HG02943 (cell line): ENCODE measurements around the gene MRPL46.
"Not testable (repeated sequence)": the region's sequence is repeated elsewhere in the genome, so short reads cannot be mapped to it uniquely, and the experiment has no call there.

Experiments used
- ATAC-seq: cut with Tn5 transposase; IDR thresholded peaks from one replicate; pipeline ENCODE4 v1.9.1; 2021; ENCODE audit warnings: mild to moderate bottlenecking, low read depth, moderate library complexity; ENCODE audit not compliant: unreplicated experiment

The MRPL46 gene

DNA sequence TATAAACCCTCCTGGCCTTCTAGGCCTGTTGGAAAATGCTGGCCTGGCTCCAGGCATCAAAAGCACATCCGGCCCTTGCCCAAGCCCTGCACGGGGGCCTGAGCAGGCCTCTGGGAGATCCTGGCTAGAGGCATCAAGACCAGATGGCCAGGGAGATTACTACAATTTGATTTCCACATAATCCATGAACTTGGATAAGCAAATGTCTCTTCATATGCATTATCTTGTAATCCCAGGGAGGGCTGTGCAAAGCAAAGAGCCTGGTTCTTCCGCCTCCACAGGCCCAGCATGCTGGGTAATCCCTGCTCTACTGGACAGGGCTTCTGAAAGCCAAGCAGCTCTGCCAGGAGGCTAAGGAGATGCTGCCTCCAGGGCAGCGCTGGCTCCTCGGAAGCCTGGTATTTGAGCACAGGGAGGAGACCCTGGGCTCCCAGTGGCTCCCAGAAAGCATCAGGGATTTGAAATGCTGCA is 18.2 kb downstream of the MRPL46 start:
- no peak for ATAC-seq

DNA sequence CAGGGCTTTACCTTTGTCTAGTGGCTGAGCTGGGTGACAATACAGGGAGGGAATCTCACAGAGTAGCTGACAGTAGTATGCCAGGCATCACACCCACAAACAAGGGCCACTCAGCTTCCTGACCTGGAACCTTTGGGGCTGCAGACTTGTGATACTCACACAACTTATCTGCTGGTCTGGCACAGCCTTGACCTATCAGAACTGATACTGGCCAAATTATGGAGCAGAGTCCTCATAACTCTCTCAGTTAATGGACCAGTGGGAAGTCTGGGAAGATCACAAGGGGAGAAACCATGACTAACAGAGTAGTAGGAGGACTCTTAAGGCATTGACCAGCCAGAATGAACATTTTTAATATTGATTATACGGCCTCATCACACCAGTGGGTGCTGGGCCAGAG is 19.4 kb downstream of the MRPL46 start:
- ATAC-seq = no peak

DNA sequence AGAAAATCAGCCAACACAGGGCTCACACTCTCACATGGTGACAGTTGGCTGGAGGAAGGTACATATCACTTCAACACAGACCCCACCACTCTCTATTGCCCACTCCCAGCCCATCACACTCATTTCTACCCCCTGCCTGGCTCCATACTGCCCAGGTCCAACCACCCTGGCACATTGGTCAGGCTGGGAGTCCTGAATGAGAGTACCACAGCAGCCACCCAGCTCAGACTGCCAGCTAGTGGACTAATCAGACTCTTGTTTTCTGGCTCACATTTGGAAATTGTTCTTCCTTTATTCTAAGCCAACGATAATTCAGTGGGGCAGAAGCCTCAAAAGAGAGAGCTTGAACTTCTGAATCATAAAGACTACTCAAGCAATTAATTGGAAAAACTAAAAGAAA is 20.0 kb downstream of the MRPL46 start:
- no peak for ATAC-seq

DNA sequence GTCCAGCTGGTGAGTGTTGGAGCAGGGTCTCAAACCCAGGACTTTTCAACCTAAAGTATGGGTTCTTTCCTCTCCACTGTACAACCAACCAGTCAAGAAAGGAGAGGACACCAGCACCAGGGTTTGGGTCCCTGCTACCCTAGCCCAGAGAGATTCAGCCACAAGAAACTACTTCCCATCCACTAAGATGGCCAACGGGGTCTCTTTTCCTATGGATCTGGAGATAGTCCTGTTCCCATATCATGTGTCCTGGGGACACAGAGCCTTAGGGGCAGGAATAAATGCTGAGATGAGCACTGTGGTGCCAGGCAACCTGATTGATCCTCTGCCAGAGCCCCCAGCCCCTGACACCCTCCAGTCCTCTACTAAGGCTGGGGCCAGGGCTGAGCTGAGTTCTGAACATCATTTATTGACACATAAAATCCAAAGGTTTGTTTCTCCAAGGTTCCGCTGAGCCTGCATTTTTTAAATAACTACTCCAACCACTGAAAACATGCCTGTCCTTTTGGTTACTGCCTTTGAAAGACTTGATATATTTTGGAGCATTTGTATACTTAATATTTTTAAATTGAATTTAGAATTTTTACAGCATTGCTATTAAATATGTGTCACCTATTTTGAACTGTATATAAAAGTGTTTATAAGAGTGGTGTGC is 26.0 kb downstream of the MRPL46 start:
- no peak for ATAC-seq

DNA sequence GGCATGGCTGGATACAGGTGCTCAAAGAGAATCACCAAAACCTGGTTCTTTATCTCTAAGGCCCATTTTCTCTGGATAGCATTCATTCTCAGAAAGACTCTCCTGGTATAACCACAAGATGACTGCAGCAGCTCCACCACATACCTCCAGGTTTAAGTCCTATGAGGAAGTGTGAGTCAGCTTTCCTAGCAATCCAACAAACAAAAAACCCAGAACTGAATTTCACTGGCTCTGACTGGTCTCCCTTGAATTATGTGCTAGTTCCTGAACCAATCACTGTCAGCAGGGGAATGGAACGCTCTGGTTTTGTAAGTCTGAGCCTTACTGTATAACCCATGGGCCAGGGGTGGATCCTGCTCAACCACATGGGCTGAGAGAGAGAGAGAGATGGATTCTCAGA is 27.2 kb downstream of the MRPL46 start:
- ATAC-seq = no peak

DNA sequence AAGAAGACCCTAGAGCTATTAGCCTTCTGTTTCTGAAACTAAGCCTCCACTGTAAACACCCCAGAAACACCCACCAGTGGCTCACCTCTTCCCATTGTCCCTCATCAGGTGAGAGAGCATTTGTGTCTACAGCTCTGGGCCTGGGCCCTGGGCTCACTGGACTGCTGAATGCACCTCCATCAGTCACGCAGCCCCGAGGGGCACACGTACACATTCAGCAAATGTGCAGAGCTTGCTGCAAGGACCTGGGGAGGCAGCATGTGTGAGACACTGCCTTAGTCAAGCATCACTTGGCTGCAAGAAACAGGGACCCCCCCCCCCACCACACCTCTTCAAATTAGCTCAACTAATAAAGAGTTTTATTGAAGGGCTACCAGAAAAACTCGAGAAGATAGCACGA is 29.0 kb downstream of the MRPL46 start:
- no peak for ATAC-seq

DNA sequence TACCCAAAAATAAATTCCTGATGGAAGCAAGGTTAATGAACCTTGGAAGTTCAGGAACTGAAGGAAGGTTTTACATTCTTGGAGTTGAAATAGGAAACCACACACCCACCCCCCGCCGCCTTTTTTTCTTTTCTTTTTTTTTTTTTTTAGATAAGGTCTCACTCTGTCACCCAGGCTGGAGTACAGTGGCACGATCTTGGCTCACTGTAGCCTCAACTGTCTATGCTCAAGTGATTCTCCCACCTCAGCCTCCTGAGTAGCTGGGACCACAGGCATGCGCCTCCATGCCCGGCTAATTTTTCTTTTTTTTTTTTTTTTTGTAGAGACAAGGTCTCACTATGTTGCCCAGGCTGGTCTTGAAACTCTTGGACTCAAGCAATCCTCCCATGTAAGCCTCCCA is 33.1 kb downstream of the MRPL46 start:
- ATAC-seq = not testable (repeated sequence)

DNA sequence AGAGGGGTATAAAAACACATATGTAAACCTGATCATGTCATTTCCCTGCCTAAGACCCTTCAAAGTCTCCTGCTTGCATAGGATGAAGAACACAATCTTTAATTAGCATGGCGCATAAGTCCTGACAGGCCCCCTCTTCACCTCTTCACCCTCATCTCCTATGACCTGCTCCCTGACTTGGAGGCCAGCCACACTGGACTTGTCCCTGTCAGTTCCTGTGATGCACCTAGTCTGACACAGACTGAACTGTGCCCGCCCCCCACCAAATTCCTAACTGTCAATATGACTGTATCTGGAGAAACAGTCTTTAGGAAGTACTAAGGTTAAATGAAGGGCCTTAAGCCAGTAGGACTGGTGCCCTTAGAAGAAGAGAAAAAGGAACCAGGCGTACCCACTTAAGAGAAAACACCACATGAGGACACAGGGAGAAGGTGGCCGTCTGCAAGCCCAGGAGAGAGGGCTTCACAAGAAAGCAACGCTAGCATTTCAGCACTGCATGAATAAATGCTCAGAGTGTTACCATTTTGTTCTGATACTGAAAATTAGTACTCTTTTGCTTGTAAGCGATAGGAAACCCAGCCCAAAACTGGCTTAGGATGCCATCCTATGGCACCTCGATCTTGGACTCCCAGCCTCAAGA is 34.0 kb downstream of the MRPL46 start:
- ATAC-seq = no peak

DNA sequence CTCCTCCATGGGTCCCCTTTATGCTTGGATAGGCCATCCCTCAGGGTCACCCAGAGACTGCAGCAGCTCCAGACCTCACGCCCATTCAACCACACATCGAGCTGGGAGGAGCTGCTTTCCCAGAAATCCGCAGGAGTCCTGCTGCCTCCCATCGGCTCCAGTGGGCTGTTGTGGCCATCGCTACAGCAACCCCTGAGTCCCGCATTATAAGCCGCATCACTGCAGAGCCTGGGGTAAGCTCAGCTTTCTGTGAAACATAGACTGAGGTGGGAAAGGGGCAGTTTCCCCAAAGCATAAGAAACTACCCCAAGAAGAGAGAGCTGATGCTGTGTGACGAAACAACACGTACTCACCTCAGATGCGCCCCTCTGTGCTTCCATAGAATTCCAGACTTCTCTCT is 35.7 kb downstream of the MRPL46 start:
- no peak for ATAC-seq

DNA sequence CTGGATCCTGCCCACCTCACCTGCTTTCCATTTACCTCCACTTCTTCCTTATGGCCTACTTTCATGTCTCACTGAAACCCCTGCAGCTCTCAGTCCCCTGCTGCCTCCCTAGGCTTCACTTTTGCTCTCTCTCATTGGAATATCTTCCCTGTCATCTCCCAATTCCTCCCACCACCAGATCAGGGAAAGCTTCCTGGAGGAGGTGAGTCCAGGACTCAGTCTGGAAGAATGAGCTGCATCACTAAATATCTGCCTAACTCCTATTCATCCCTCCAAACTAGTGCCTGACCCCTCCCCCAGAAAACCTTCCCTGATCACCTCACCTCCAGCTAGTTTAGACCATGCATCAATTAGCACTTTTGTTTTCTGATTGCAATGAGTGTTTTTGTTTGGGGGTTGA is 37.1 kb downstream of the MRPL46 start:
- ATAC-seq = no peak

DNA sequence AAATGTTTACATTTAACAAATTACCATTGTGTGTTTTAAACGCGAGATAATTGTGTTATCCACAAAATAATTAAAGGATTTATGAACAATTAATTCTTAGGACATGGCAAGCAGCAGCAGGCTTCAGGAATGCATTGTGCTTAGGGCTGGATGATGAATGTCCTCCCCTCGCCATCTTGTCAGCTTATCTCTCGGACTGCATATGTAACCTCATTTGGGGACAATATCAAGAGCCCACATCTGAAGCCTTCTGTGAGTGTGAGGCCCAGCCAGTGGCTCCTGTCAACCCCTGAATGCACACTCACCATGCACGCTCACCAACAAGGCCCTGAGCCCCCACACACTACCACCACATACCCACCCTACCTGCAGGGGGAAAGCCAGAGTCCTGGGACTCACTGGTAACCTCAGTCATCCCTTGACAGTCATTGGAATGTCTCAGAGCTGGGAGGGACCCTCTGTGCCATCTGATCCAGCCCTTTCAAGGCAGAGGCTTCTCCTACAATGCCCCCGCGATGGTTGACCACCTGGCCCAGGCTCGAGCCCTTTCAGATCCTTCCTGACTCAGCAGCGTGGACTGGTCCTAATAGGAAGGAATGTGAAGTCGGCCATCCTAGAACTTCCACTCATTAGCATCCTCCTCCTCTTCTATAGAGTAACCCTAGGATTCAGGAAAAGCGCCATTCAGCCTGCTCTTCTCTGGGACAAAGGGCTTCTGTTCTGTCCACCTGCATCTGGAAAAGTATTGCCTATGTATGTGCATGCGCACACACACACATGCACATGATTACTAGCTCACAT is 38.2 kb downstream of the MRPL46 start:
- ATAC-seq = no peak

DNA sequence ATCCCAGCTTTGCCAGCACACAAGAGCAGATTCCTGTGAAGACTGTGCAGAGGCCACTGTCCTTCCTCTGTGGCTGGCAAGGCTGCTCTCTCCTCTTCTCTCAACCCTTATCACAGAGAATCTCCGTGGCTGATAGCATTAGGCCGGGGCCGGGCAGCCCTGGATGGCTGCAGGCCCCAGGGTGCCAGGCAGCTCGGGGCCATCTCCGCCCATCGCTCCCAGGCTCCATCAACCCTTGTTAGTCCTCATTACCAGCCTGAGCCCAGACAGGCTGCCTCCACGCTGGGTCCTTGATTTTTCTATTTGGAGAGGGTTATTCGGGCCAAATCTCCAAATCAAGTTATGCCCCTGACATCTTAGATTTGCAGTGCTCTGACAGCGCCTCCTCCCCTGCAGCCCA is 39.1 kb downstream of the MRPL46 start:
- no peak for ATAC-seq

DNA sequence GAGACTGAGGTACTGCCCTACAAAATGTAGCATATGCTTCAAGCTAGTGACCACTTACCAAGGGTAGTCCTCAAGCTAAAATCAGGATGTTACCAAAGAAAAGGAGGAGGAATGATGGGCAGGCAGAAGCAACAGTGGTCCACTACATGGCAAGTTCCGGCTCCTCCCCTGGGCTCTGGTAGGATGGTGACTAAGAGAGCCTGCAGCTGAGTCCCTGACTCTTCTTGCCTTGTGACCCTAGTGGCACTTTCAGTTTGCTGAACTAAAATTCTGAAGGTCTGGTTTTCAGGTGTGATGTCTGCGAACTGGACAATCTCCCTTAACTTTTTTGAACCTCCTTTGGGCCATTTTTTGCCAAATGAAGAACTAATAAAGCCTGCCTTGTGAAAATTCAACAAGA is 40.9 kb downstream of the MRPL46 start:
- no peak for ATAC-seq

DNA sequence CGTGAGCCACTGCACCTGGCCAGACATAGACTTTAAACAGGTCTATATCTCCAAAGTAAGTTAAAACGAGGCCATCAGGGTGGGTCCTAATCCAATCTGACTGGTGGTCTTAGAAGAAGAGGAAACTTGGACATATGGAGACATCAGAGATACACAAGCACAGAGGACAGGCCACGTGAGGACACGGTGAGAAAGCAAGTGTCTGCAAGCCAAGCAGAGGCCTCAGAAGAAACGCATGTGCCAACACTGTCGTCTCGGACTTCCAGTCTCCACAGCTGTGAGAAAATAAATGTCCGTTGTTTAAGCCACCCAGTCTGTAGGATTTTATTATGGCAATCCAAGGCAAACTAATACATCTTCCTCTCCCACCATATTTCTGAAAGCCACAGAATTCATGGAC is 43.9 kb downstream of the MRPL46 start:
- no peak for ATAC-seq

DNA sequence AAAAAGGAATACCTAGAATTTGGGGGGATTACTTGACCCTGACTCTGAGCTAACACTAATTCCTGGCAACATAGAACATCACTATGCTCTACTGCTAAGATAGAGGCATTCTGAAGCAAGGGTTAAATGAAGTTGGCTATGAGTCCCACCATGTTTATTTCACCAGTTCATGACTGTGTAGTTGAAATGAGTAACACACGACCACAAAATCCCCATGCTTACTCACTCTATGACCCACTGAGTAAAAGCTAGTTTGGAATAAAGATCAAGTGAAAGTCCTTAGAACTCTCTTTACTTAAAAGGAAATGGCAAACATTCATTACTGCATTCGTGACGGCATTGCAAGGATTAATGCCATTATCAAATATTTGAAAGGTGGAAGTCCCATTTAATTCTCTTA is 47.4 kb downstream of the MRPL46 start:
- no peak for ATAC-seq
